GM21526 (cell line): ENCODE measurements around the gene BBS7.
A peak's percentile ranks its signal among the peaks of the same experiment; 100 is the strongest.

Source experiments
- ATAC-seq: cut with Tn5 transposase; IDR thresholded peaks from one replicate; pipeline ENCODE4 v1.9.1; 2021; ENCODE audit warnings: moderate library complexity; ENCODE audit not compliant: unreplicated experiment, low FRiP score

Gene BBS7

GRCh38 chr4:121838136-121838535 is 32.1 kb downstream of the BBS7 start:
- ATAC-seq: no peak

- no peak for ATAC-seq
These were observed 40.8 kb downstream of the BBS7 start for GRCh38 chr4:121829511-121829910.

GRCh38 chr4:121827853-121828252 is 42.4 kb downstream of the BBS7 start:
- ATAC-seq: no peak

GRCh38 chr4:121824950-121825349 is 45.3 kb downstream of the BBS7 start:
- ATAC-seq: no peak

GRCh38 chr4:121824171-121824527 is 46.1 kb downstream of the BBS7 start:
- peak; percentile 1 for ATAC-seq

- ATAC-seq: peak; percentile 90
These were observed 46.6 kb downstream of the BBS7 start, which contains the start of gene CCNA2 for GRCh38 chr4:121823505-121824170. Gene CCNA2, minus strand, starts transcription at chr4:121823883. Its CDS starts 255 bp downstream, at chr4:121823628.

- peak; percentile 52 for ATAC-seq
These were observed 47.3 kb downstream of the BBS7 start for GRCh38 chr4:121822796-121823504.

- no peak for ATAC-seq
These were observed 48.2 kb downstream of the BBS7 start for GRCh38 chr4:121822047-121822446.

GRCh38 chr4:121819216-121819965 is 50.9 kb downstream of the BBS7 start:
- ATAC-seq: no peak

- no peak for ATAC-seq
These were observed 52.1 kb downstream of the BBS7 start for GRCh38 chr4:121818215-121818614.

- ATAC-seq: no peak
These were observed 52.6 kb downstream of the BBS7 start for GRCh38 chr4:121817701-121818100.

- no peak for ATAC-seq
These were observed 53.3 kb downstream of the BBS7 start for GRCh38 chr4:121817006-121817405.

GRCh38 chr4:121814756-121815155 is 55.5 kb downstream of the BBS7 start:
- ATAC-seq: no peak

- no peak for ATAC-seq
These were observed 59.2 kb downstream of the BBS7 start for GRCh38 chr4:121811122-121811521.

- no peak for ATAC-seq
These were observed 63.9 kb downstream of the BBS7 start for GRCh38 chr4:121806411-121806810.

GRCh38 chr4:121801715-121802075 is 68.6 kb downstream of the BBS7 start:
- no peak for ATAC-seq

GRCh38 chr4:121800961-121801714 is 69.1 kb downstream of the BBS7 start, which contains the start of gene EXOSC9:
Gene EXOSC9, plus strand, starts transcription at chr4:121801323. Its CDS starts 102 bp downstream, at chr4:121801425.
- ATAC-seq: peak; percentile 81

GRCh38 chr4:121800638-121800960 is 69.7 kb downstream of the BBS7 start:
- ATAC-seq: peak; percentile 32

- no peak for ATAC-seq
These were observed 70.3 kb downstream of the BBS7 start for GRCh38 chr4:121799867-121800501.

GRCh38 chr4:121799208-121799823 is 71.0 kb downstream of the BBS7 start:
- no peak for ATAC-seq
